Fibroblast of peridontal ligament (primary cell): ENCODE data around the gene ZNF775.

Experiments
- DNase-seq: peaks from one replicate; pipeline ENCODE4 v3.0.0-alpha.2; 2010; ENCODE audit errors: extremely low read depth

Gene ZNF775

DNA sequence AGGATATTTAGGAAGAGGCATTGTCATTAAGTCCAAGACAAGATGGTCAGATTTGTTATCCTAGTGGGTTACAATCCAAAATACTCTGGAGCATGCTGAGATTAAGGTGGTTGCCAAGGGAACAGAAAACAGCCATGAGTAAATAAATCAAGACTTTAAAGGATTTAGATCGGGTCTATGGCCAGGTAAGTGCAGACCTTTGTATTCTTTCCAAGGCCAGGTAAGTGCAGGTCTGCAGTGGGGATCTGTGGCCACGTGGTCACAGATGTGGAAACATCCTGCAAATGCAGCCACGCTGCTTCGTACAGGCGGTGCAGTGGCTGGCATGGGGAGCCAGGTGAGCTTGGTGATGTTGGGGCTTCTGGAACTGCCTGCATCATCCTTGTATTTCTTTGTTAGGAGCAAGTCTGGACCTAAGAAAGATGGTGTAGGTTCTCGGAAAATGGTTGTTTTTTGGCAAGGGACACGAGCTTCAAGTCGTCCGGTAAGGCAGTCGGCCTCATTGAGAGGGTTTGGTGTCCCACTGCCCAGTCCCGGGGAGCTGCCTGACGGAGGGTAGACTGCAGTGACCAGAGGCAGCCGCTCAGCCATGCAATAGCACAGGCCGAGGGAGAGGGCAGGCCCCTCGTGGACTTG is 21.8 kb downstream of the ZNF775 start:
- no peak for DNase-seq

GRCh38 chr7:150401424-150401790 is 22.3 kb downstream of the ZNF775 start:
- no peak for DNase-seq

DNA sequence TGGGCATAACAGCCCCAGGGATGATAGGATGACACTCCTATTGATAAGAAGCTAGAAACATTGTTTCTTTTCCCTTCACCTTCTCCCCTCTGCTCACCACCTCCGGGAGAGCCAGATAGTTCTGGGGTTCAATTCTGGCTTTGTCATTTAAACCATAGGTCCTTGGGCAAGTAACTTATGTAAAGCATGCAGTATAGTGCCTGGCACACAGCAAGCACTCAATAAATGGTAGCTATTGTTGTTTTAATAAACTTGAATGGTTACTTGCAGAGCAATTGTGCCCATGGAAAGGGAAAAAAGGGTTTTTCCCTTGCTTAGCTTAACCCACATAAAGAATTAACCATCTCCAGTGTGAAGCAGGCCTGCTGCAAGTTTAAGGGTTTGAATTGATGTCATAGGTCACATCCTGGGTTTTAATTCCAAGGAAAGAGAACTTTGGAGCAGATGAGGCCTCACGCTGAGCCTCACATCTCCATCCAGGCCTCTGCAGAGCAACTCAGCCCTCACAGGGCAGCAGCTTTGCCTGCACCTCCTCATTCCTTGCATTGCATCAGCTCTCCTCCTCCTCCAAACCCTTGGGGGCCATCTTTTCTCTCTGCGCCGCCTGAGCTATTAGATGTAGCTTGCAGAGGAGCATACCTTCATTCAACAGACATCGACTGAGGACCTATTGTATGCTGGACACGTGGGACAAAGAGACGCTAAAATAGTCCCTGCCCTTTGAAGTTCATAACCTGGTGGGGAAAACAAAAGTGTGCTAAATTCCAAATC is 22.9 kb downstream of the ZNF775 start:
- no peak for DNase-seq

GRCh38 chr7:150402671-150403321 is 23.7 kb downstream of the ZNF775 start:
- no peak for DNase-seq

DNA sequence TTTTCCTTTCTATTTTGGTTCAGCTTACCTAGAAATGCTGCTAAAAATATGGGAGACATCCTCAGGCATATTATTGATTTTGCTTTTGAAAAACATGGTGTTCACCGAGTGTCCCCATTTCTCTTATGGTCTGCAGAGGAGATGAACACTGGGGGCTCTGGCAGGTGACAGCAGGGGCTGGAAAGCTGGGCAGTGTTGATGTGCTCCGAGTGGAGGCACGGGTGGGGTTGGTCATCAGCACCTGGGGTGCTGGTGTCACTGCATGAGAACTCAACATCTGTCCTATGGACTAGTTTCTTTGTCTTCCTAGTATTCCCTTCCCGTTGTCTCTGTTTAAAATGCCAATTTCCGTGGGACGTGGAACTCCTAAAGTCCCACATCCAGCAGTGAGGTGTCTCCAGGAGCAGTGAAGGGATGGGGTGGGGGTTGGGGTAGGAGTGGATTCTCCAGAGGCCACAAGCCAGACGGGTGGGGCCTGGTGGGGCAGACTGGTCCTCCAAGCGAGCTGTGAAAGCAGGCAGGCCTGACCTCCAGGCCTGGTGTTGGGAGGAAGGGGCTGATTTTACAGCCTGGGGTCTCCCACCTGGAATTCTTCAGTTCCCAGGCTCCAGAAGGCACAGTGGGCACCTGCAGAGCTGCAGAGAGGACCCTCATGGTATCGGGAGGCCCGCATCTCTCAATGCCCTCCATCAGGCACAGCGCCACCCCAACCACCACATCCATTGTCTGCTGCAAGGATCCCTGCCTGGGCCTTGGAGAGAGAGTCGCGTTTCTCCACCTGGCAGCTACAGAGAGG is 24.4 kb downstream of the ZNF775 start:
- DNase-seq: no peak

- DNase-seq: peak; percentile 22
These were observed 25.2 kb downstream of the ZNF775 start for GRCh38 chr7:150404172-150404804.

GRCh38 chr7:150404805-150405583 is 25.9 kb downstream of the ZNF775 start:
- DNase-seq: peak; percentile 85

- no peak for DNase-seq
These were observed 26.6 kb downstream of the ZNF775 start for GRCh38 chr7:150405584-150406311.

DNA sequence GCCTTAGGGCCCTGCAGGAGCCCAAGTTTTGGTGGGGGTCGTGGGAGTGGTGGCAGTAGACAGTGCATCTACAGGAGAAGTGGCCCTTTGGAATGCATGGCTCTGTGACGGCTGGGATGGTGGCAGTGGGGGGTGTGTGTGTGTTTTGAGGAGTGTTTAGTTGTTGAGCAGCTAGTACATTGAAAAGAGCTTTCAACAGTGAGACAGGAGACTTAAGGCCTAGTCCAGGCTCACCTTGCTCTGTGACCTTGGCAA is 27.1 kb downstream of the ZNF775 start:
- no peak for DNase-seq

DNA sequence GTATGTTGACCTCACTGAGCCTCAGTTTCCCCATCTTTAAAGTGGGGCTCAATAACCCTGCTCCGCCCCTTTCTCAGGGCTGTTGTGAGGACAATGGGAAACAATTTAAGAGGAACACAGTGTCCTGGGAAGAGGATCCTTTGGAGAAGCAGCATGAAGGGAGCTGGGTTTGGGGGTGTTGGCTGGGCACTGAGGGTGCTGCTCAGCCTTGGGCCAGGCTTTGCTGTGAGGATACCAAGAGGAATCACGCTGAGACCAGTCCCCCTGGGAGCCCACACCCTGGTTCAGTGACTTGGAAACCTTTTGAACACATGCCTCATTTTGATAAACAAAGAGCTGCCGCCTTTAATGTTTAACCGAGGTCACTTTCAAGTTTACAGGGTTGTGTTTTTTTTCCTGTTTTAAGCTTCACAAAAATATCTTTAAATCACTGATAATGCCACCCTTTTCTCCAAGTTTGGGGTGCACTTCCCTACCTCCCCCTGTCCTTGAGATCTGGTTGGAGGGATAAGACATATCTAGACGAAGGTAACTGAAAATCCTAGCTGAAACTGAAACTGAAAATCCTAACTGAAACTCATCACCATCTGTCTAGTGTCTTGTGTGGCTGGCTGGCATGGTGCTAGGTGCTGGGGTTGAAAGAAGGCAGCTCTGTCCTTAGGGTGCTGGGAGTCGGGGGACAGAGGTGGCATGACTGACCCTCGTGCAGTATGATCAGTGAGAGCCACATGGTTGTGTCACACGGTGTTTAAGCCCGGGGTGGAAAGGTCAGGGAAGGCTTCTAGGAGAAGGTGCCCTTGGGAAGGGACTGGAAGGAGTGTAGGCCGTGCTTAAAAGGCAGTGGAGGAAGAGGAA is 27.7 kb downstream of the ZNF775 start:
- DNase-seq: no peak

DNA sequence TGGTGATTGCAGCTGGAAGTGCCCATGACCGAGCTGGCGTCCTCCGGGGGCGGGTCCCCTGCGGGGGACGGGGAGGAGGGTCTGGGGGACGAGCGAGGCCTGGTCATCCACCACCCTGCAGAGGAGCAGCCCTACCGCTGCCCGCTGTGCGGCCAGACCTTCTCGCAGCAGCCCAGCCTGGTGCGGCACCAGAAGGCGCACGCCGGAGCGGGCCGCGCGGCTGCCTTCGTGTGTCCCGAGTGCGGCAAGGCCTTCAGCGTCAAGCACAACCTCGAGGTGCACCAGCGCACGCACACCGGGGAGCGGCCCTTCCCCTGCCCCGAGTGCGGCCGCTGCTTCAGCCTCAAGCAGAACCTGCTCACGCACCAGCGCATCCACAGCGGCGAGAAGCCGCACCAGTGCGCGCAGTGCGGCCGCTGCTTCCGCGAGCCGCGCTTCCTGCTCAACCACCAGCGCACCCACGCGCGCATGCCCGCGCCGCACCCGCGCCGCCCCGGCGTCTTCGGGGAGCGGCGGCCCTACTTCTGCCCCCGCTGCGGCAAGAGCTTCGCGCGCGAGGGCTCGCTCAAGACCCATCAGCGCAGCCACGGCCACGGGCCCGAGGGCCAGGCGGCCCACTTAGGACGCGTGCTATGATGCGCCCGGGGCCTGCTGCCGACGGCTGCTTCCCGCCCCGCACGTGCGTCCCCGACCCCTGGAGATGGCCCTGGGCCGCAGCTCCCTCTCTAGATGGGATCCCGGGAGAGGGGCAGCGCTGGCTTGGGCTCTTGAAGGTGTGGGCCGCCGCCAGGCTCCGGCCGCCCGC is 28.7 kb downstream of the ZNF775 start:
- no peak for DNase-seq

DNA sequence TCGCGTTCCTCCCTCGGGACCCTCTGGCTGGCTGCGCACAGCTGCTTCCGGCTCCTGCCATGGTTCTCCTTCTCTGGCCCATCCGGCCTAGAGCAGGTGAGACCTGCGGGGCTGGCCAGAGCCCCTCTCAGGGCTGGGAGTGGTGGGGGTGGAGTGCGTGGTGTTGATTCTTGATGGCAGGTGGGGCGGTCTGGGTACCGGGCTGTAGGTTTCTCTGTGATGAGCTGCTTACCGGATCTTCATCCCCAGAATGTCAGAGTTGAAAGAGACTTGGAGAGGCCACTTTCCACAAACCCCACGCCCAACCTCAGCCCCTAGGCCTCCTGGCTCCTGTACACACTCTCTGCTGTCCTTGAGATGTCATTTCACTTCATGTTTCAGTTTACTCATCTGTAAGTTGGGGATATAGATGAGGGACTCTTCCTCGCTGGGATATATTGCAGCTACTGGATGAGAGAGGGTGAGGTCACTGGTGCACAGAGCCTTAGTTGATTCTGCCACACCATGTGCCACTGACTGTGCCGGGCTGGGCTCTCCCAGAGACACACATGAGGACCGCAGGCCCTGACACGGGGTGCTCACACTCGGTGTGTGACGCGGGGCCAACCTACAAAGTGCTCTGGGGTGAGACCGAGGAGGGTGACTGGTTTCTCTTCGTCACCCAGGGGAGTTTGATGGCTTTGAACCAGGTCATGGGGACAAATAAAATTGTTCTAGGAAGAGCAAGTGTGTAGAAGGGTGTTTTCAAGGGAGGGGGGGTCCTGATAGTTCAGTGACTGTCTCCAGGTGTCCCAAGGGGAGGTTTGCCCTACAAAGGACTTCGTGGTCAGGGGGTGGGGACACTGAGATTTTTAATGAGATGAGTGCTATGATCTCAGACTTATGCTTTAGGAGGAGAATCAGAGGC is 29.5 kb downstream of the ZNF775 start:
- DNase-seq: no peak

DNA sequence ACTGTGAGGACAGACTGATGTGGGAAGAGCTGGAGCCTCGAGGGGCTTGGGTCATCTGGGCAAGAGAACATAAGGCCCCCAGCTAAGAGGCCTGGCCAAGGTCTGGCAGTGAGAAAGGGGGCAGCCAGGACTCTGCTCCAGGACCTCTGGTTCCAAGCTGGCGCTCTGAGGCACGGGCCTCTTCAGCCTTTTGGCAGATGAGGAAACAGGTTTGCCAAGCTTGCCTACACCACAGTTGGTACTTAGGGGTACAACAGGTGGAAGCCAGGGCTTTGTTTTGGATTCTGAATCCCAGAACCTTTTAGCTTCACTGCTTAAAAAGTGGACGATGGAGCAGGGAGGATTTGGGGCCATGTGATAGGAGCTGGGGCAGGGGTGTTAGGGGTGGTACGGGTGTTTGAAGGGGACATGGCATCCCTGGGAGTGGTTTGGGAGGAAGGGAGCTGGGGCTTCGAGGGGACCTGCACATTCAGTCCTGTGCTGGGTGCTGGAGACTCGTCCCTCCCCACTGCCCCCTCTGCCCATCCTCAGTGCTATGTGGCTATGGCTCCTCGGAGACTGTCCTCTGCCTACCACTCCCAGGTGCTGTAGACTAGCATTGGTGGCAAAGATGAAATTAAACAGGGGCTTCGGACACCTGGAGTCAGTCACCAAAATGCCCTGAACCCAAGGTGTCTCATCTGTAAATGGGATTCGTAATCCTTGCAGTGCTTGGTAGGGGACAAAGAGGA is 30.3 kb downstream of the ZNF775 start:
- DNase-seq: no peak

DNA sequence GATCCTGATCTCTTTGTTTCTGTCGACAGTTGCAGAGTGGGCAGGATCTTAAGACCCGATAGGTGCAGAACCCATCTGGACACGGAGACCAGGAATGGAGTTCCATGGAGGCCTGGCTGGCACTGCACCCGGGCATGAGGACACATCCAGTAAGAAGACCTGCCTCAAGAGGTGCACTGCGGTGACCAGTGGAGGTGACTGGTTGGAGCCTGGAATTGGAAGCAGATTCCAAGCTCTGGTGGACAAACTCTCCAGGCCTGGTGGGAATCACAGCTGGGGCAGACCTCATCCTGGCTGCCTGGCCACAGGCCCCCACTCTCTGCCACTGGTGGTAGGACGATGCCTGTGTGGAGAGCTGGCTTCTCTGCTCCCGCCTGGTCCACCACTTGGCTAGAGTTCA is 31.0 kb downstream of the ZNF775 start:
- DNase-seq: no peak

DNA sequence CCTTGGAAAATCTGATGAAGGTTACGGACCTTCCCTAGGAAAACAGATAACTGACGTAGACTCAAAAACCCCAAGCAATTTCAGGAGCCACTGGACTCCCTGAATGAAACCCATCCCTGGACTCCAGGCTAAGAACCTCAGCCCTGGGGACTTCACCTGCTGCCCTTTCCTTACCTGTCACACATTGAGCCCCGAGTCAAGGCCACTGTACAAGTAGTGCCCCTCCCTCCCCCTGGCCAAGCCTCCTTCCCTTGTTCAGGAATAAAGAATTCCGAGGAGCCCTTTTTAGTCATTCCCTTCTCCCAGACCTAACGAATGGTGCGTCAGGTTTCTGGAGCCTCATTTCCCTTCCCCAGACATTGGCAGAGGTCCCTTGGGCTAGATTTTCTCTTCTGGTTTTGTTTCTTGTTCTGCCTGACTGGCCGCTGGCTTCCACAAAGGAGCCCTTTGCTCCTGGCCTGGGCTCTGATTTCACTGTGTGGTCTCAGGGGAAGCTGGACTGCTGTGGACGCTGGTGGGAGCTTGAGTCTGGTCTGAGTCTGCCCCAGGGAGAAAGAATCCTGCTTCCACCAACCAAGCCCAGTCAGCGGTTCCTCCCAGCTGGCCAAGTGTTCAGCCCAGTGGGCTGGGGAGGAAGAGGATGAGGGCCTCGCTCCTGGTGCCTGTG is 31.7 kb downstream of the ZNF775 start:
- DNase-seq: peak; percentile 45

DNA sequence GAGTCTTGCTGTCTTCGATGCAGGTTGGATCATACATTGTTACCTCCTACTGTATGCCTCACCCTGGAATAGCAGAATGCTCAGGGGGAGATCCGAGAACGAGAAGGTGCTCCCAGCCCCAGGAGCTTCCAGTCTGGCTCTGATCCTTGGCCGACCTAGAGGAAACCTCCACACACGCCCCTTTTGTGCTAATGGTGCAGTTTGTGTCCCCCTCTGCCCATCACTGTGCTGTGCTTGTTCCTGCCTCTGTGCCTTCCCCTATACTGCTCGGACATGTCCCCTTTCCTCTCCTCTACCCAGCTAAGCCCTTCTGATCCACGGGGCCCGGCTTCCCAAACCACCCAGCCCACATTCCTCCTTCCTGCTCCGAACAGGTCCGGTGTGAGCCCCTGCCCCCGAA is 32.5 kb downstream of the ZNF775 start:
- no peak for DNase-seq

DNA sequence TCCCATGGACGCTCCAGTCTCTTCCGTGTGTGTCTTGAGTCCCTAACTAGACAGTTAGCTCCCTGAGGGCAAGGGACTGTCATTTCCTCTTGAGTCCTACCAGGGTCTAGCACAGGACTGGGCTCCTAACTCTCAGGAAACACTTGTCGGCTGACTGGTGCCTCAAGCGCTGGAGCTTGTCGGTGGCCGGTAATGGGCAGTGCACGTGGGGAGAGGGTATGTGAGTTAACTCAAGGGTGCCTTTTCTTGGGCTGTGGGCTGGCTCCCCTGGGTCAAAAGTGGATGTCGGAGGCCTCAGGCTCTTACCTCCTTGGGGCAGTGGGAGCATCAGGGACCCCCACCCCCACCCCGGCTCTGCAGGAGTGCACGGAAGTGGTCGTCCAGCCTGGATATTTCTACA is 32.9 kb downstream of the ZNF775 start:
- no peak for DNase-seq
